HG02973 (cell line): ENCODE measurements around the gene NDUFA7.
"Not testable (repeated sequence)": the region's sequence is repeated elsewhere in the genome, so short reads cannot be mapped to it uniquely, and the experiment has no call there.

Source experiments
- ATAC-seq: cut with Tn5 transposase; IDR thresholded peaks from one replicate; pipeline ENCODE4 v1.9.1; 2021; ENCODE audit warnings: moderate library complexity; ENCODE audit not compliant: unreplicated experiment

NDUFA7 gene

GRCh38 chr19:8320564-8321066 lies 560 bp downstream of the NDUFA7 start:
- peak; percentile 3 for ATAC-seq

GRCh38 chr19:8319807-8320520 lies 1.2 kb downstream of the NDUFA7 start:
- ATAC-seq: no peak

GRCh38 chr19:8318835-8319234 lies 2.3 kb downstream of the NDUFA7 start:
- ATAC-seq: not testable (repeated sequence)

GRCh38 chr19:8316351-8317125 lies 4.6 kb downstream of the NDUFA7 start:
- ATAC-seq: no peak

- ATAC-seq: not testable (repeated sequence)
Measured at GRCh38 chr19:8314981-8315640, 6.1 kb downstream of the NDUFA7 start.

GRCh38 chr19:8311461-8312260 lies 9.5 kb downstream of the NDUFA7 start:
- no peak for ATAC-seq

- ATAC-seq: no peak
Measured at GRCh38 chr19:8310342-8311055, 10.7 kb downstream of the NDUFA7 start.

- ATAC-seq: no peak
Measured at GRCh38 chr19:8308891-8309291, 12.3 kb downstream of the NDUFA7 start.

- peak; percentile 69 for ATAC-seq
Measured at GRCh38 chr19:8307965-8308866, 13.0 kb downstream of the NDUFA7 start, which contains the start of gene CD320. Gene CD320, minus strand, starts transcription at chr19:8308358. Its CDS starts 68 bp downstream, at chr19:8308290.

GRCh38 chr19:8307400-8307964 lies 13.7 kb downstream of the NDUFA7 start:
- ATAC-seq: no peak

- ATAC-seq: no peak
Measured at GRCh38 chr19:8306235-8307054, 14.7 kb downstream of the NDUFA7 start.

- ATAC-seq: no peak
Measured at GRCh38 chr19:8305798-8306197, 15.4 kb downstream of the NDUFA7 start.

- ATAC-seq: no peak
Measured at GRCh38 chr19:8304841-8305621, 16.1 kb downstream of the NDUFA7 start.

- no peak for ATAC-seq
Measured at GRCh38 chr19:8302734-8303133, 18.4 kb downstream of the NDUFA7 start.

GRCh38 chr19:8302357-8302691 lies 18.9 kb downstream of the NDUFA7 start:
- ATAC-seq: no peak

- not testable (repeated sequence) for ATAC-seq
Measured at GRCh38 chr19:8291337-8291736, 29.8 kb downstream of the NDUFA7 start.

GRCh38 chr19:8276508-8276907 lies 44.7 kb downstream of the NDUFA7 start:
- ATAC-seq: not testable (repeated sequence)
